Measurements from ENCODE around the gene PCMTD2.
"Not testable (repeated sequence)": the region's sequence is repeated elsewhere in the genome, so short reads cannot be mapped to it uniquely, and the experiment has no call there.

Gene PCMTD2

DNA sequence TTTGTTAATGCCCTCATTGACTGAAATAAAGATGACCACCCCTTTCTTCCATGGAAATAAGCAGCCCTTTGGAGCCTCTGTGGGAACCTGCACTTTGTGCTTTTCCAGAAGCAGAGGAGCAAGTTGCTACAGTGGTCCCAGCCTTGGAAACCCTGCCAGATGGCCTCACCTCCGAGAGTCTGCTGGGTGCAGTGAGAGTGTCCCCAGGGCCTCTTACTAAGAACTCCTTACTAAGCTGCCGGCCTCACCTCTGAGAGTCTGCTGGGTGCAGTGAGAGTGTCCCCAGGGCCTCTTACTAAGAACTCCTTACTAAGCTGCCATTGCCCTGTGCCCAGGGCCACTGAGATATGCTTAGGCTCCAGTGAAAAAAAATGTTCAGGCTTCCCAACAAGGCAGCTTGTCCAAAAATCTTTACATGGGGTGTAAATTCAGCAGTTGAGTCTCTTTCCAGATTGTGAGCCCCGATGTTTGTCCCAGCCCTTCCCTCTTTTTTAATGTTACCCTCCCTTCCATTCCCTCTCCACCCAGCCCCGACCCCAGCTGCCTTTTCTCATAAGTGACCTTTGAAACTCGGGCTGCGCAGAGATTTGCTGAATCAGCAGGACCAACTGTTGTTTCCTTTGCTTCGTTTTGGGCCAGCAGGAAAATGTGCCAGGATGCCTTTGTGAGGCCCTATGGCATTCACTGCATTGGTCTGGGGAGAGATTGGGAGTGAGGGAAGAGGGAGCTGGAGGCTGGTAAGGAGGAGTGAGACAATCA lies 66.7 kb downstream of the PCMTD2 start:
- peaks cover 67% of the 10 kb centered on the region for H3K27me3 Mint-ChIP-seq (ENCODE audit: low read depth, poor library complexity)
- not testable (repeated sequence) for H3K4me3 Mint-ChIP-seq; DNase-seq; H3K36me3 Mint-ChIP-seq (ENCODE audit: low read depth); H3K27ac Mint-ChIP-seq; H3K4me1 Mint-ChIP-seq; H3K9me3 Mint-ChIP-seq
